NB4 (cell line): ENCODE measurements around the gene PRIM1.

Source experiments
- DNase-seq: peaks from one replicate; pipeline ENCODE4 v3.0.0; 2010; ENCODE audit warnings: low read depth
- H3K4me3 ChIP-seq: one replicate; pipeline ENCODE4 v1.5.1; 2011; ENCODE audit warnings: mild to moderate bottlenecking, low read depth, low read length, moderate library complexity
- CTCF ChIP-seq: IDR thresholded peaks from one replicate; pipeline ENCODE4 v1.5.1; 2012; ENCODE audit warnings: low read depth, low read length
- MAX ChIP-seq: IDR thresholded peaks from 2 replicates; pipeline ENCODE4 v1.6.1; 2011; ENCODE audit warnings: low read depth, low read length
- MYC ChIP-seq: IDR thresholded peaks from 2 replicates; pipeline ENCODE4 v1.6.1; 2011; ENCODE audit warnings: low read depth, low read length
- POLR2A ChIP-seq: IDR thresholded peaks from 2 replicates; pipeline ENCODE4 v1.6.1; 2011; ENCODE audit warnings: mild to moderate bottlenecking; ENCODE audit not compliant: insufficient read length; ENCODE audit errors: extremely low read depth

The PRIM1 gene

GRCh38 chr12:56721216-56721615 lies 30.9 kb downstream of the PRIM1 start:
- H3K4me3 ChIP-seq: peak overlapping the region; percentile 85
- DNase-seq: peak; percentile 59
- no peak for TF ChIP-seq MYC
- no peak for TF ChIP-seq POLR2A
- no peak for TF ChIP-seq CTCF
- no peak for TF ChIP-seq MAX

- peak overlapping the region; percentile 85 for H3K4me3 ChIP-seq
- no peak for TF ChIP-seq MYC
- no peak for TF ChIP-seq POLR2A
- TF ChIP-seq MAX: no peak
- peak; percentile 72 for DNase-seq
These were observed 31.4 kb downstream of the PRIM1 start for GRCh38 chr12:56720731-56721151.

- no peak for DNase-seq
- peak overlapping the region; percentile 4 for H3K4me3 ChIP-seq
- TF ChIP-seq MAX (no peak), POLR2A (no peak), CTCF (no peak), MYC (no peak)
These were observed 33.1 kb downstream of the PRIM1 start for GRCh38 chr12:56719056-56719455.

GRCh38 chr12:56718636-56719035 lies 33.5 kb downstream of the PRIM1 start:
- peak overlapping the region; percentile 4 for H3K4me3 ChIP-seq
- DNase-seq: no peak
- TF ChIP-seq CTCF: no peak
- TF ChIP-seq MYC: no peak

GRCh38 chr12:56718149-56718548 lies 34.0 kb downstream of the PRIM1 start:
- H3K4me3 ChIP-seq: no peak overlapping the region
- no peak for TF ChIP-seq POLR2A
- TF ChIP-seq CTCF: no peak
- TF ChIP-seq MAX: no peak
- no peak for TF ChIP-seq MYC
- DNase-seq: peak; percentile 56

GRCh38 chr12:56716933-56717880 lies 34.9 kb downstream of the PRIM1 start:
- TF ChIP-seq CTCF (no peak), POLR2A (no peak), MYC (no peak), MAX (no peak)
- no peak for DNase-seq
- no peak overlapping the region for H3K4me3 ChIP-seq
